T-helper 17 cell (primary cell): ENCODE results near the gene CENPF. TPM values are rescaled to one million over a fixed set of nuclear protein-coding genes. Genes with fewer than 3 reads are reported as not detected.

Experiments used
- ATAC-seq: fragments of 150-1000 bp; cut with Tn5 transposase; 2 replicates; pipeline ENCODE4 v1.10.0; 2021; ENCODE audit warnings: mild to moderate bottlenecking, moderate library complexity
- DNase-seq, 3 donors: peaks; one replicate each; pipeline versions ENCODE4 v3.0.0 to v3.0.0-alpha.2; 2020 to 2021
- H3K9me3 ChIP-seq: one replicate; pipeline ENCODE4 v1.7.0; 2013; ENCODE audit warnings: low read length, mild to moderate bottlenecking; ENCODE audit not compliant: control insufficient read depth, poor library complexity, severe bottlenecking
- H3K27ac Mint-ChIP-seq: one replicate; pipeline ENCODE4 v1.8.0; 2022; ENCODE audit warnings: mild to moderate bottlenecking, moderate library complexity, mixed read lengths
- H3K27me3 Mint-ChIP-seq: one replicate; pipeline ENCODE4 v1.8.0; 2022; ENCODE audit warnings: mixed read lengths
- H3K36me3 Mint-ChIP-seq: one replicate; pipeline ENCODE4 v1.8.0; 2022; ENCODE audit warnings: low read depth, mixed read lengths
- H3K4me1 Mint-ChIP-seq: one replicate; pipeline ENCODE4 v1.8.0; 2022; ENCODE audit warnings: mild to moderate bottlenecking, mixed read lengths
- H3K4me3 Mint-ChIP-seq: one replicate; pipeline ENCODE4 v1.8.0; 2022; ENCODE audit warnings: mild to moderate bottlenecking, moderate library complexity, mixed read lengths
- total RNA-seq, 4 donors: library from RNA in 2 of 4; stranded (reverse) in 2 of 4; gene quantifications; one replicate each; pipeline ENCODE4 v1.2.3 and lab custom pipeline; 2022 to 2026

Gene CENPF
- total RNA-seq, 2 donors from 2014 or later: 2.0 to 3.2 TPM

DNA sequence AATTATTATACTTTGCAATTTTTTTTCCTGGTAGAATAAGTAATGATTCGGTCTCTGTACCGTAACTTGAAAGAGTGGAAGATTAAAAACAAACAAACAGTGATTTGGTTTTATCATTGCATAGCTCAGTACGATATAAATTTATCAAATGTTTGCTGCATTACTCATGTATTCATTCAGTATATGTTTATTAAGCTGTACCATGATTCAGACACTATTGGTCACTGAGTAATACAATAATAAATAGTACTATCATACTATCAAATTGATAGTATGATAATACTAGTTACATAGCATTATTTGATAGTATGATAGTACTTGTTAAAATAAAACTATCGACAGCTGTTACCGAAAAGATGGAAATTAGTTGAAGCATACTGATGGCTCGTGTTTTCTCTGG lies 12.1 kb downstream of the CENPF start:
- peaks cover 2% of the 10 kb centered on the region for H3K36me3 Mint-ChIP-seq
- no peaks in the 10 kb centered on the region for H3K27me3 Mint-ChIP-seq
- no peak for DNase-seq
- no peak for ATAC-seq
- no peak overlapping the region for H3K4me3 Mint-ChIP-seq
- H3K9me3 ChIP-seq: no peaks in the 10 kb centered on the region
- H3K27ac Mint-ChIP-seq: no peak overlapping the region
- H3K4me1 Mint-ChIP-seq: peaks cover 16% of the 10 kb centered on the region

DNA sequence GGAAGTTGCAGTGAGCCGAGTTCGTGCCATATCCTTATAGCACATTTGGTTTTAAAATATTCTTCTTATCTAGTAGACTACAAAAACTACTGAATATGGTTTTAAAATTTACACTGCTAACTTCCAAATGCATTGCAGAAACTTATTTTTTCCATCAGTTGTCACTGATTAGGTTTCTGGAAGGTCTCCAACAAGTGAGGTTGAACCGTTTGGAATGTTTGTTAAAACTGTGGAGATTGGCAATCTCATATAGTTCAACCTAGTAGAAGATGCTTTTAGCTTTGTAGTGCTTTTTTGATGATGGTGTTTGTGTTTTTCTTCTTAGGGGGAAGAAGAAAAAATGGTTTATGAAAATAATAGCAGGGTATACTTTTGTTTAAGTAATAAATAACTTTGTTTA lies 12.9 kb downstream of the CENPF start:
- H3K27me3 Mint-ChIP-seq: no peaks in the 10 kb centered on the region
- ATAC-seq: no peak
- DNase-seq: no peak
- H3K4me3 Mint-ChIP-seq: no peak overlapping the region
- H3K36me3 Mint-ChIP-seq: peaks cover 2% of the 10 kb centered on the region
- H3K27ac Mint-ChIP-seq: no peak overlapping the region
- H3K9me3 ChIP-seq: no peaks in the 10 kb centered on the region
- peaks cover 14% of the 10 kb centered on the region for H3K4me1 Mint-ChIP-seq

DNA sequence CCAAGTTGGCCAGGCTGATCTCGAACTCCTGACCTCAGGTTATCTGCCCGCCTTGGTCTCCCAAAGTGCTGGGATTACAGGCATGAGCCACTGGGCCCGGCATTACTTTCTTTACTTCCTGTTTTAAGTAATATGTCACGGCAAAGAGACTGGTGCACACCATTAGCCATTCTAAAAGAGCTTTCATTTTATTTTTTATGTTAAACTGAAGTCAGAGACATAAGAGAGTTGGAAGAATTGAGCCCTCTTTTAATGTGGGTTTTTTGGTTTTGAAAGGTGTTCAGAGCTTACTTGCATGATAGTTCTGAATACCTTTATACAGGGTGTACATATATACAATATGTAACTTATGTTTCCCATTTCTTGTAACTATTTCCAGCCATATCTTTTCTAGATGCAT lies 14.3 kb downstream of the CENPF start:
- H3K9me3 ChIP-seq: no peaks in the 10 kb centered on the region
- Mint-ChIP-seq H3K4me1 (peaks cover 16% of the 10 kb centered on the region), H3K4me3 (peak overlapping the region; percentile 47), H3K36me3 (peaks cover 2% of the 10 kb centered on the region), H3K27me3 (no peaks in the 10 kb centered on the region), H3K27ac (peak overlapping the region; percentile 49)
- ATAC-seq (no peak), DNase-seq (no peak)

DNA sequence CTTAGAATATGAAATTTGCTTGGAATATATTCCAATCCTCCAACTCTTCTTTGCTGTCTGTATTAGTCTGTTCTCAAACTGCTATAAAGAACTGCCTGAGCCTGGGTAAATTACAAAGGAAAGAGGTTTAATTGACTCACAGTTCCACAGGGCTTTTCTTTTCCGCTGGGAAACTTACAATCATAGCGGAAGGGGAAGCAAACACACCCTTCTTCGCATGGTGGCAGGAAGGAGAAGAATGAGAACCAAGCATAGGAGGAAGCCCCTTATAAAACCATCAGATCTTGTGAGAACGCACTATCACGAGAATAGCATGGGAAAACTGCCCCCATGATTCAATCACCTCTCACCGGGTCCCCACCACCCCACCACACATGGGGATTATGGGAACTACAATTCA lies 14.8 kb downstream of the CENPF start:
- DNase-seq: no peak
- Mint-ChIP-seq H3K27ac (no peak overlapping the region), H3K36me3 (peaks cover 2% of the 10 kb centered on the region), H3K27me3 (no peaks in the 10 kb centered on the region), H3K4me3 (peak overlapping the region; percentile 5), H3K4me1 (peaks cover 16% of the 10 kb centered on the region)
- H3K9me3 ChIP-seq: no peaks in the 10 kb centered on the region
- ATAC-seq: no peak

DNA sequence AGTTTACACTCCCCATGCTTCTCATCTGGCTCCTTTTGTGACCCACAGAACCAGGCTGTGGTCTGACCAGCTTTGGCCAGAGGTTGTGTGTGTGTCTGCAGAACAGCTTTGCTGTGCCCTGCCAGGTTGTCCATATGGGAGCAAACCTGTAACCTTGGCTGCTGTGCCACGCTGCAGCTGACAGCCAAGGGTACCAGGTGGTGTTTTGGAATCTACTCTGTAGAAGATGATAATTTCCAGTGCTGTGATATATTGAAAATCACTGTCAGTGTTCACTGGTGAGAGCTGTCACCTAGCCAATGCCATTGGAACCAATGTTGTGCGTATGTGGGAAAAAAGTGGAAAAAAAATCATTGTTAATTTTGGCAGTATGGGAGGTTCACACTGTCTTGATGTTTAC lies 18.2 kb downstream of the CENPF start:
- Mint-ChIP-seq H3K4me3 (no peak overlapping the region), H3K36me3 (peaks cover 2% of the 10 kb centered on the region), H3K27ac (no peak overlapping the region), H3K4me1 (peaks cover 16% of the 10 kb centered on the region), H3K27me3 (no peaks in the 10 kb centered on the region)
- ATAC-seq: no peak
- DNase-seq: no peak
- no peaks in the 10 kb centered on the region for H3K9me3 ChIP-seq

DNA sequence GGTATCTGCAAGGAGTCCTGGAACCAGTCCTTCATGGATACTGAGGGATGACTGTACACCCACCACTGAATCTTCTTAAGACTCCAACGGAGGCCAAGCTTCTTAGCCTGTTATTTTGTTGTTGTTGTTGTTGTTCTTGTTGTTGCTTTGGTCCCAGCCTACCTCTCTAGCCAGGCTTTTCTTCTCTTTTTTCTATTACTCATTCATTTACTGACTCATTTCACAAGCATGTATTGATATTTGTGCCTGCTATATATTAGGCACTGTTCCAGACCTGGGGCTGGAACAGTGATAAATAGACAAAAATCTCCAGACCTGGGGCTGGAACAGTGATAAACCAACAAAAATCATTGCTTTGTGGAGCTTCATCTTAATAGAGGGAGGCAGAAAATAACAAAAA lies 20.4 kb downstream of the CENPF start:
- H3K4me1 Mint-ChIP-seq: peaks cover 3% of the 10 kb centered on the region
- DNase-seq (no peak), ATAC-seq (no peak)
- no peaks in the 10 kb centered on the region for H3K9me3 ChIP-seq
- H3K36me3 Mint-ChIP-seq: peaks cover 2% of the 10 kb centered on the region
- H3K4me3 Mint-ChIP-seq: no peak overlapping the region
- no peaks in the 10 kb centered on the region for H3K27me3 Mint-ChIP-seq
- no peak overlapping the region for H3K27ac Mint-ChIP-seq

DNA sequence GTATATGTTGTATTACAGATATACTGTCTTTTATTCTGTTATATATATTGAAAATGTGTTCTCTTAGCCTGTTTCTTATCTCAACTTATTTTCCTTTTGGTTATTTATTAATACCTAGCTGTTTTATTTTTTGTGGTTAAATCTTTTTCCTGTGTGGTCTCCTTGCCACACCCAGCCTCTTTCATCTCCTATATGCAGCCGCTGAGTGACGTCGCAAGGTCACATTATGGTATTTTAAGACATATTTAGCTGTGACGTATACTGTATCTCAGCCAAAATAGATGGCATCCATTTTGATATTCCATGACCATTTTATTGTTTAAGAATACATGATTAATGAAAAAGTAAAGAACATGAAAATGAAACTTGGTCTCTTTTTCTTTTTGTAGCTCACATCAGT lies 29.1 kb downstream of the CENPF start:
- ATAC-seq (peak; percentile 88), DNase-seq (peak in 2 of 3 donors; percentile 16 to 30)
- Mint-ChIP-seq H3K27ac (peak overlapping the region; percentile 85), H3K36me3 (no peaks in the 10 kb centered on the region), H3K4me3 (peak overlapping the region; percentile 53), H3K4me1 (peaks cover 22% of the 10 kb centered on the region), H3K27me3 (no peaks in the 10 kb centered on the region)
- no peaks in the 10 kb centered on the region for H3K9me3 ChIP-seq

DNA sequence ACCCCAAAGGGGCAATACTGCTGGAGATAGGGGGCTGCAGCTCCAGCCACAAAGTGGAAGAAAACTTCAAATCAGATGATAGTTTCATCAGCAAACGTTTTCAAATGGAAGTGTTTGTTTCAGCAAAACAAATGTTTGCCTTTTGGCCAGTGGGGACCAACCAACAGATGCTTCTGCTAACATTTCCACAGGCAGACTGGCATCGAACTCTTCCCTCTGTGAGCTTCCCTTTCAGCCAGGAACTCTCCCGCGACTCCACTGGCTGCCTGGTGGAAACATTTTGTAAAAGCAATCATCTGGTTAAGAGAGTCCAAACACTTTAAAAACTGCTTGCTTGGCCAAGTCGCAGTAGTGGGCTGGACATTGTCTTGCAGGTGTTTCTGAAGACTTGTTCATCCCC lies 30.7 kb downstream of the CENPF start:
- ATAC-seq (no peak), DNase-seq (no peak)
- H3K27me3 Mint-ChIP-seq: no peaks in the 10 kb centered on the region
- H3K27ac Mint-ChIP-seq: no peak overlapping the region
- H3K36me3 Mint-ChIP-seq: no peaks in the 10 kb centered on the region
- no peaks in the 10 kb centered on the region for H3K9me3 ChIP-seq
- peaks cover 31% of the 10 kb centered on the region for H3K4me1 Mint-ChIP-seq
- H3K4me3 Mint-ChIP-seq: no peak overlapping the region

DNA sequence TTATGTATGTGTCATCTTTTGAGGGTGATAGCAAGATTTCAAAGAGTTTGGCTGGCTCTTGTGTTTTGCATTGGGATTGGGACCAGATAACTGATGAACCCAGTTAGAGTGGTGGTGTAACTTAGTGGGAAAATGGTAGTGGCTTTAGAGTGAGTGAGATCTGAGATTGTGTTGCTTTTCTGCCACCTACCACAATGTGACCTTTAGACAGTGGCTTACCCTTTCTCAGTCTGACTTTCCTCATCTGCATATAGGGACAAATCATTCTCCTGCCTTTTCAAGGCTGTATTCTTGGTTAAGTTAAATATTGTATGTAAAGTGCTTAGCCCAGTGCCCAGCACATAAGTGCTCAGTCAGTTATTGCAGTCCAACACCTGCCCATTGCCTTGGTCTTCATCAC lies 31.3 kb downstream of the CENPF start:
- H3K4me1 Mint-ChIP-seq: peaks cover 33% of the 10 kb centered on the region
- no peak for DNase-seq

DNA sequence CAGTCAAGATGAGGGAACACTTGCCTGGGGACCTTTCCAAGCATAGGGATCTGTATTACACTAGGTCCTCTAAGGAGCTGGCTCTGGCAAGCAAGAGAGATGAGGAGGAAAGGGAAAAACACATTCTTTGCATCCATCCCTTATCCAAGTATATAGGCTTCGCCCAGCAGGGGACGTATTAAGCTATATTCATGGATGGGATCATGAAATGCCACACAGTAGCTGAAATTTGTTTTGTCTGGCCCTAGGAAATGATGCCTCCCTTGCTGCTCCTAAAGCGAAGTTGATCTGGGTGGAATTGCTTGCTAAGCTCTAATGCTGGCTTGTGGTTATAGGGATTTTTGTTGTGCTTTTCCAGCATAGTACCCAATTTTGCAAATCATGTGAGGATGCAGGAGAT lies 32.1 kb downstream of the CENPF start:
- ATAC-seq (no peak), DNase-seq (no peak)
- peaks cover 33% of the 10 kb centered on the region for H3K4me1 Mint-ChIP-seq
- H3K27me3 Mint-ChIP-seq: no peaks in the 10 kb centered on the region
- H3K4me3 Mint-ChIP-seq: no peak overlapping the region
- H3K9me3 ChIP-seq: no peaks in the 10 kb centered on the region
- H3K36me3 Mint-ChIP-seq: no peaks in the 10 kb centered on the region
- no peak overlapping the region for H3K27ac Mint-ChIP-seq

More for the DNA sequence above, 31.3 kb downstream of the CENPF start:
- H3K36me3 Mint-ChIP-seq: no peaks in the 10 kb centered on the region
- H3K27ac Mint-ChIP-seq: no peak overlapping the region
- no peak overlapping the region for H3K4me3 Mint-ChIP-seq
- ATAC-seq: no peak
- H3K27me3 Mint-ChIP-seq: no peaks in the 10 kb centered on the region
- no peaks in the 10 kb centered on the region for H3K9me3 ChIP-seq

DNA sequence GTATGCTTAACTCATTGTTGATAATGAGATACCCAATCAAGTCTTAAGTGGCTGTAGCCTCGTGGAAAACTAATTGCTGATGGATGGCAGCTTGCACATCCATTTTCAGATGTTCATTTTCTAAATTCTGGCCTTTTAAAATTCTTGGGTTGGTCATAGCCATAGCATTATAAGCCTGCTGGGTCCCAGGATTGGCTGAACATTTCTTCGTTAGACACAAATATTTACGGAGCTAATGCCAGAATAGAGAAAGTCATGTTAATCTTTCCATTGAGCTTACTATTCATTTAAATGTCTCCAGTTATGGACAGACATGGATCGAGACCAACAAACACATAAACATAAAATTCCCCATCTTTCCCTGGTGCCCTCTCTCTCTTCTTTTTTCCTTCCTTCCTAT lies 32.5 kb downstream of the CENPF start:
- ATAC-seq (no peak), DNase-seq (no peak)
- Mint-ChIP-seq H3K36me3 (no peaks in the 10 kb centered on the region), H3K27me3 (no peaks in the 10 kb centered on the region), H3K4me3 (no peak overlapping the region), H3K4me1 (peaks cover 33% of the 10 kb centered on the region), H3K27ac (no peak overlapping the region)
- no peaks in the 10 kb centered on the region for H3K9me3 ChIP-seq

DNA sequence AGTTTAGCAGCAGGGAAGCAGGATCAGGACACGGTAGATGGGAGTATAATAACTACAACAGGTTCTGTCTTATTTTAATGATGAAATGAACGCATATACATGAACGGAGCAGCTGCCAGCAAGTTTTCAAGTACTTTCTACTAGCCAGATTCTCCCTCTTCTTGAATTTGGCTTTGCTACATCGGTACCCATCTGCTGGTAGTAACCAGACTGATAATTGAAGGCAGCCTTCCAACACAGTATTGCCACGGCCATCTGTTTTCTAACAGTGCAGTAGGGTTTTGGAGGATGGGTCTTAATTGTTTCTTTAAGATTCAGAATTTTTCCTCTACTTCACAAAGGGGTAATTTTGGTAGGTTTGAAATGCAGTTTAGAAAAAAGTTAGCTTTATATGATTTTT lies 33.4 kb downstream of the CENPF start:
- DNase-seq (no peak), ATAC-seq (no peak)
- no peaks in the 10 kb centered on the region for H3K27me3 Mint-ChIP-seq
- H3K4me3 Mint-ChIP-seq: no peak overlapping the region
- no peaks in the 10 kb centered on the region for H3K36me3 Mint-ChIP-seq
- H3K9me3 ChIP-seq: no peaks in the 10 kb centered on the region
- H3K4me1 Mint-ChIP-seq: peaks cover 28% of the 10 kb centered on the region
- no peak overlapping the region for H3K27ac Mint-ChIP-seq

DNA sequence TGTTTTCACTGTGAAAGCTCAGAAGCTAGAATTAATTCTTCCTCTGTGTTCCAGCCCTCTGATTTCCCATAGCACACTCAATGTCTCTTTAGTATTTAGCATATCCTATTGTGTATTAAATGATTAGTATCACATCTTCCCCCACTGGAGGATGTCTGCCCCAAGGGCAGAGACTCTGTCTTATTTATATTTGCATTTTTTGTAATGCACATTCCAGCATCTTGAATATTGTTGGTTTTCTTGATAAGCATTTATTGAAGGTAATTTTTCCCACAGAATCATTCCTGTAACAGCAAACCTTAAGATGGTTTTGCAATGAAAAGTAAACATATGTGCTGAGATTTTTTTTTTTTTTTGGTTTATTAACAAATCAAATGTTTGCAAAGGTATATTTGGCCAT lies 34.1 kb downstream of the CENPF start:
- H3K27ac Mint-ChIP-seq: no peak overlapping the region
- no peak for ATAC-seq
- H3K27me3 Mint-ChIP-seq: no peaks in the 10 kb centered on the region
- no peaks in the 10 kb centered on the region for H3K36me3 Mint-ChIP-seq
- H3K4me1 Mint-ChIP-seq: peaks cover 21% of the 10 kb centered on the region
- no peak for DNase-seq
- H3K9me3 ChIP-seq: no peaks in the 10 kb centered on the region
- H3K4me3 Mint-ChIP-seq: no peak overlapping the region

DNA sequence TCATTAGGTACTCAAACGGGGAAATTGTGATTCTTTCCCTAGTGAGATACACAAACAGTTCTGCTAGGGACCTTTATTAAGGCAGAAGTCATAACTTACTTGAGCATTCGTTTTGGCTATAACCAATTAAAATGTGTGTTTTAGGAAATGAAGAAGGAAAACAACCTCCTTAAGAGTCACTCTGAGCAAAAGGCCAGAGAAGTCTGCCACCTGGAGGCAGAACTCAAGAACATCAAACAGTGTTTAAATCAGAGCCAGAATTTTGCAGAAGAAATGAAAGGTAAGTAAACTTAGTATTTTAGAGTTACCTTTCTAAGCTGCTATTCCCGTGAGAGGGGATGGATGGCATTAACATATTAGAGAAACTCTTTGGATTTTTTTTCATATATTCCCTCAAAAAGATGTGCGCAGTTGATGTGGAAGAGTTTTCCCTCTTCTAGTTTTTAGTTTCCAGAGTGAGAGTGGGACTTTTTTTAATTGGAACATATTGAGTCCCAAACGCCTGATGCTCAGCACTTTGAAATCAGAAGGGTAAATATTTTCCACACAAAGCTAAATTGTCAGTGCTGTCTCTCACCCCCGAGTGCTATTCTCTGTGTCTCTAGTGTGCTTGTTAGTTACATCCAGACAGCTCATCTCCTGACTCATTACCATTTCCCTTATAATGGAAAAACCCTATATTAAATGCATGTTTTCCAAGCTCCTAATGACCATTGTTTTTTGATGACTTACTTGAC lies 34.9 kb downstream of the CENPF start:
- Mint-ChIP-seq H3K27me3 (no peaks in the 10 kb centered on the region), H3K4me3 (peak overlapping the region; percentile 68), H3K4me1 (peaks cover 18% of the 10 kb centered on the region), H3K36me3 (no peaks in the 10 kb centered on the region), H3K27ac (peak overlapping the region; percentile 63)
- ATAC-seq: peak; percentile 62
- DNase-seq: peak in 1 of 3 donors; percentile 8
- H3K9me3 ChIP-seq: no peaks in the 10 kb centered on the region
